Central memory CD4-positive, alpha-beta T cell (primary cell): ENCODE results near the gene CYFIP2.

Experiments
- DNase-seq: peaks from one replicate; pipeline ENCODE4 v3.0.0; 2022

Gene CYFIP2

DNA sequence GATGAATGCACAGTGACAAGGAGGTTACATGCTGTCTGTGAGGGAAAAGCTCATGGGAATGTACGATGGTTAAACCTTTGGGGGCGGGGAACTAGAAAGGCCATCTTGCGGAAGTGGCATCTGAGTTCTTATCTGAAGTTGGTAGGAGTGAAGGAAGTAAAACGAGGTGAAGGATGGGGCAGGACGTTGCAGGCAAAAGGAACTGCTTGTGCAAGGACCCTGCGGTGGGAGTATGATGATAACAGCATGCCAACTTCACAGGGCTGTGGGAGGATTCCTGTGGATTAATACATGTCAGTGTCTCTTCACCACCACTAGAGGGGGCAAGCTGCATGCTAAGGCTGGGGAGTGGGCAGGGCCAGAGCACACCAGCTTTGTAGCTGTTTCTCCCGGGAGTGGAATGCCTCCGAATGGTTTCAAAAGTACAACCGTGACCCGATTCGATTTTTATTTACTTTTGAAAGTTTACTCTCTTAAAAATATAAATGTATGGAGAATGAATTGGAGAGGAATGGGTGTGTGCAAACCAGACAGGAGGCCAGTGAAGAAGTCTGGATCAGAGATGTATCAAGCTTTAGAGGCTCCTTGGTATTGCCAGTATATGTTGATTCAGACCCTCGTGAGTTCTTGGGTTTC, 62.5 kb downstream of the CYFIP2 start:
- peak; percentile 60 for DNase-seq

GRCh38 chr5:157331807-157332206, 65.9 kb downstream of the CYFIP2 start:
- no peak for DNase-seq

DNA sequence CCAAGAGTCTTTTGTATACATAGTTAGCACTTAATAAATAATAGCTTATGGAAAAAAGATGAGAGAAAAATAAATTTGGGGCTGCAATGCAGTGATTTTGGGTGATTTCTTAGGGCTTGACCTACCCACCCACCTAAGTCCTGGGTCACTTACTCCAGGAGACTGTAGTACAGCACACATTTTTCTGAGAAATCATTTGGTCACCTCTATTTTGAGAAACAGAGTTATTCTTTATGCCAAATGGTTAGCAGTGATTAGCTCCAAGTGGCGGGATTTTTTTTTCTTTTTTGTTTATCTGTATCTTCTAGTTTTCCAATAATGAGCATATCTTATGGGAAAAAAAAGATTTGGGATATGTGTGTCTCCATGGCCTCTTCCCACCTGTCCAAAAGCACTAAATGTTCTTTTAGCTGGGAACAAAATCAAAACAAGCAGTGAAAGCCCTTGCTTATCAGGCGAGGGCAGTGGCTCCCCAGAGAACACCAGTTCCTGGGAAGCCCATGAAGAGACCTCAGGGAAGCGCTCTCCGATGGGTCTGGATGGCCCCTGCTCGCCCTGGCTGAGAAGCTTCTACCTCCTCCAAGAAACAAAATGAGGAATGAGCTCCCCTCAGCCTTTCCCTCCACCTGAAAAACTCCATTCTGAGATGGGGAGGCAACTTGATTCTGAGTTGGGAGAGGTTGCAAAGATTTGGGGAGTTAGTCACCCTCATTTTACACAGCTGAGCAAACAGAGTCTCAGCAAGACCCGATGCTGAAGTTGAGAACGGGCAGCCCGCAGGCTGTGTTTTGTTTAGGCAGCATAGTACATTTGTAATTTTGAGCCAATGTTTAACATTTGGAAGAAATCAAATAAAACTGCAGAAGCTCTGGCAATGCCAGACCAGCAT, 69.9 kb downstream of the CYFIP2 start:
- DNase-seq: no peak

DNA sequence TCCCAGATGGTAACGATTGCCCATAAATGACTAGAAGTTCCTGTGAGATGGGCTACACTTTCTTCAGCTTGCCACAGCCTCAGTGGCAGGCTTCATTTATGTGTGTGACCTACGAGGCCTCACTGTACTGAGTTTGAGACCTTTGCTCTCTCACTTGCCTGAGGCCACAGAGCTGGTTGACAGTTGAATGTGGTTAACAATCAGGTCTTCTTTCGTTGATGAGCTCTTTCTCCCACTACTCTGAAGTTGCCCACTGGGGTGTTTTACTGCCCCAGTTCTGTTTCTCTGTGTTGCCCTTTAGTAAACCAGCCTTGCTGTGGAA, 70.5 kb downstream of the CYFIP2 start:
- DNase-seq: no peak

GRCh38 chr5:157339409-157339808, 73.5 kb downstream of the CYFIP2 start:
- no peak for DNase-seq

DNA sequence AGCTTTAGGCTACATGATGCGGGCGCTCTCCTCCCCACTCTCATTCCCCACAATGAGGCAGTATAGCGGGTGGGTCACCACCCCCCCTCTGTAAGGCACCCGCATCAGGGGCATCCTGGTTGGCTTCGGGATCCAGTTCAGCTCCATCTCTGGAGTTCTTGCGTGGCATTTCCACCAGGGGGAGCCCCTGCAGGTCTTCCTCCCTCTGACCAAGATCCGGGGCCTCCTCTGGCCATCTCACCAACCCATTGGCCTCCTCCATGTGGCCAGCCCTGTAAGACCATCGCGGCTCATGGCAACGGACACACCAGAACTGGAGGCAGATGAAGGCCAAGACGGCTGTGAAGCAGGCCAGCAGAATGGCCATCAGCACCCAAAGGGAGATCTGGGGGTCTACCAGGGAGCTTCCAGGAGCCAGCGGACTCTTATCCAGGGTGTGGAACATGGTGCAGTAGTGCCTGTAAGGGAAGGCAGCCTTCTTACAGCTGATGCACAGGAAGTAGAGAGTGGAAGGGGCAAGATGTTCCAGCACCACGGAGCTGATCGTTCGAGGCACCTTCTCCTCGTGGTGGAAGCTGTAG, 77.0 kb downstream of the CYFIP2 start:
- DNase-seq: no peak

- DNase-seq: peak; percentile 5
These were observed 78.2 kb downstream of the CYFIP2 start for GRCh38 chr5:157343842-157344790.

DNA sequence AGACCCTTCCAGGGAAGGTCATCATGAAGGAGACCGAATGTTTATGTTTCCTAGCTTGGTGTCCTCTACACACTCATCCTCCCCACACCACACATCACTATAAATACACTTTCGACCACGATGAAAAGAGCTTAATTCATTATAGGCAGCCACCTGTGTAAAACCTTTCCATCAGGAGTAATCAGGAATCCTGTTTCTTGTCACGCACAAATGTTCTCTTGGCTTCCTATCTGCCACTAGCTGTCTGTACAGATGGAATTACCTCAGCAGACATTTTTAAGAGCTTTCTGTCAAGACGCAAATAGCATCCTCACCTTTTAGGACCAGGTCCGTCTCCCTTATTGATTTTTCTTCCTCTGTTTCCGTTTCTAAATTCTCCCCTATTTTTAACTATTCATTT, 79.1 kb downstream of the CYFIP2 start:
- no peak for DNase-seq

DNA sequence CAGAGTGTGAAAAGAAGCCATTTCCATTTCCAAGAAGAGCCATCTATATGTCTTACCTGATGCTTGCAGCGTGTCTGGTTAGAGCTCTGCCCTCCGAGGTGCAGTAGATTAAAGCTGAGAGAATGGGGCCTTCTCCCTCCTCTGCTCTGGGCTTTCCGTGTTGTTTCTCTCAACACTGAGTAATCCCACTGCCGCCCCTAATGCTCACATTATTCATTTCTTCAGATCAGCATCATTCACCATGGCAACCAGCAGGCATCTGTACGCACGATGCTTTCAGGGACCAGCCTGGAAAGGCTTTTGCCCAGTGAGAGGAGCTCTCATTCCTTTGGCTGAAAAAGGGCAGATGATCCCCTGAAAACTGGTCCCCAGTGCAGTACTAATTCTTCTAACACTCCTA, 79.6 kb downstream of the CYFIP2 start:
- no peak for DNase-seq

DNA sequence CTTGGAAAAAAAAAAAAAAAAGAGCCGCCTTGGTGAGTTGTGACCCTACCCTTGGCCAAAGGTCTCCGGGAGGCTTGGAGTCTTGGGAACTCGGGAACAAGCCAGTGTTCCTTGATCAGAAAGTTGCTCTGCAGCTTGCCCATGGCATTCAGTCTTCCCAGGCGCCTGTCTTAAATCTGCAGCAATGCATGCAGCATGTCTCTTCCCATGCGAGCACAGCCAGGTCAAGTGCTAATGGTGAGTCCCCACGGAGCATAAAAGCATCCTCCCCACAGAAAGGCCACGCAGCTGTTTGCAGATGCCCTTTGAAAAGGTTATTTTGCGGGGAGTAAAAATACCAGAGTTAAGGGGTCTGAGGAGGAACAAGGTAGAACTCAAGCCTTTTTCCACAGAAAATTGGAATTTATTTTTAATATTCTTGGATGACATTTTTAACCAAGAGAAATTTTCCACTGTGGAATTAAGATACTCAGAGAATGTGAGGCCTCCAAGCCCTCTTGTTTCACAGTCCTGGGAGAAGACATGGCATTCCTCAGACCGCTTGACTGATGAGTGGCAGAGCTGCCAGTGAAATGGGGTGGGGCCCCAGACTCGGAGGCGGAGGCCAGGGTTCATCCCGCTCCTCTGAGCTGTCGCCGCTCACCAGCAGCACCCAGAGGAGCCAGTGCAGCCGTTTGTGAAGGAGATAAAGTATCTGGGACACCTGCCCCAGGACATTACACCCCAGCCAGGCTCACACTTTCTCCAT, 81.6 kb downstream of the CYFIP2 start:
- DNase-seq: no peak

DNA sequence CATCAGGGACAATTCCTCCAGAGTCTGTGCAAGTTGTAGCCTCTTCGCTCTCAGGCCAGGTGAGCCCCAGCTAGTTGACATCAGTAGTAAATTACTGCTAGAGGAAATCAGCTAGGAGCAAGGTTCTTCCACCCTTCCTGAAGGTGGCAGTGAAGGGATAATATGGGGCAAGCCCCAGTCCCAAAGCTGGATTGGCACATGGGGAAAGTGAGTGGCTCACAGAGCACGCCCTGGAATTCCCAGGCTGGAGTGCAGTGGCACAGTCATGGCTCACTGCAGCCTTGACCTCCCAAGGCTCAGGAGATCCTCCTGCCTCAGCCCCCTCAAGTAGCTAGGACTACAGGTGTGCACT, 82.1 kb downstream of the CYFIP2 start:
- no peak for DNase-seq

GRCh38 chr5:157350939-157351801, 85.2 kb downstream of the CYFIP2 start:
- DNase-seq: no peak

DNA sequence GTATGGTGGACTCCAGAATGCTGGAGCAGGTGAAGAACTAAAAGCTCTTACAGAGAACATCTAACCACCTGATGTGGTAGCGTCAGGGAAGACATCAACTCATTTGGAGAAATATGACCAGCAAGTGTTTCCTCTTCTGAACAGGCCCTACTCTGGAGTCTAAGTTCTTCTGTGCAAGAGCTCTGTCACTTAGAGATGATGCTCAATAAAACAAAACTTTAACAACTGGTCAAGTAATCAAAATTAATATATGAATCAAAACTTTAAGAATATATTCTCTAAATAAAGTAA, 85.8 kb downstream of the CYFIP2 start:
- no peak for DNase-seq

DNA sequence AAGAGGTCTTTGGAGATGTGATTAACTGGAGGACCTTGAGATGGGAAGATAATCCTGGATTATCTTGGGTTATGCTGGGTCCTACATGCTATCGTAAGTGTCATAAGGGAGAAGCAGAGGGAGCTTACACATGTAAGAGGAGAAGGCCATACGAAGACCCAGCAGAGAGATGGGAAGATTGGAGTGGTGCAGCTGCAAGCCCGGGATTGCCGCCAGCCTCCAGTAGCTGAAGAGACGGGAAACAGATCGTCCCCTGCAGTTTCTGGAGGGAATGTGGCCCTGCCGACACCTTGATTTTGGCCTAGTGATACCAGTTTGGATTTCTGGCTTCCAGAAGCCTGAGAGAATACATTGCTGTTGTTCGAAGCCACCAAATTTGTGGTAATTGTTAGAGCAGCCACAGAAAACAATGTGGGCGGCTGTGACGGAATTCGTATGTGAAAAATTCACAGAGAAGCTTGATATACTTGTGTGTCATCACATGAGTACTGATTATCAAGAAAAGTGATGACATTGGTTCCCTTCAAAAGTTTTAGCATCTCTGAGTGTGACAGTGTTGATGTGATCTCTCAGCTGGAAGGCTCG, 86.9 kb downstream of the CYFIP2 start:
- DNase-seq: no peak

DNA sequence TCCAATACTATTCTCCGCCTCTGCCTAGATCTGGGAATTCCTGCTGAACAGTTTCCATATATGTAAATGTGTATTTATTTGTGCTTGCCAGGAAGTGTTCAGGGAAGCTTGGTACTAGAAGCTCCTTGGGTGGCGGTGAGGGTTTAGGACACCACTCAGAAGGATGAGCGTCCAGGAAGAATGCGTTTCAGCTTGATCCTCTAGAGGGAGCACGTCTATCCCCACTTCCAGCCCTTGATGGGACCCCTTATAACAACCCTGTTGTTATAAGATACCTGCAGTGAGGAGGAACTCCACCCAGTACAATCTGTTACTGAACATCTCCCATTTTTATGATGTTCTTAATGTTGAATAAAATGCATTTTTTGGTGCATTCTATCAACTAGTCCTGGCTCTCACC, 88.9 kb downstream of the CYFIP2 start:
- no peak for DNase-seq

- DNase-seq: no peak
These were observed 90.7 kb downstream of the CYFIP2 start for GRCh38 chr5:157356576-157356975.

- DNase-seq: no peak
These were observed 91.9 kb downstream of the CYFIP2 start for GRCh38 chr5:157357823-157358222.

DNA sequence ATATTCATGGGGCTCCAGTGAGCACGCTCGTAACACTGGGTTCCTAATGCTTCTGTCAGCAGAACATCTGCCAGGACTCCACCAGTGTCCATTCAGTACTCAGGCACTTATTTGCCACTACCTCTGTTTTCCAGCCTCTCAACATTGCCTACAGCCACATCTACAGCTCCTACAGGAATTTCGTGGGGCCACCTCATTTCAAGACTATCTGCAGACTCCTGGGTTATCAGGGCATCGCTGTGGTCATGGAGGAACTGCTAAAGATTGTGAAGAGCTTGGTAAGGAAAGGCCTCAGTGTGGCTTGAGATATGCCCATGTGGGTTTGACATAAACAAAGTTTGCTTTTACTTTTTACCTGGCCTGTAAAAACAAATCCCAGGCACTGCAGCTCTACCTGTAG, 92.9 kb downstream of the CYFIP2 start:
- no peak for DNase-seq

DNA sequence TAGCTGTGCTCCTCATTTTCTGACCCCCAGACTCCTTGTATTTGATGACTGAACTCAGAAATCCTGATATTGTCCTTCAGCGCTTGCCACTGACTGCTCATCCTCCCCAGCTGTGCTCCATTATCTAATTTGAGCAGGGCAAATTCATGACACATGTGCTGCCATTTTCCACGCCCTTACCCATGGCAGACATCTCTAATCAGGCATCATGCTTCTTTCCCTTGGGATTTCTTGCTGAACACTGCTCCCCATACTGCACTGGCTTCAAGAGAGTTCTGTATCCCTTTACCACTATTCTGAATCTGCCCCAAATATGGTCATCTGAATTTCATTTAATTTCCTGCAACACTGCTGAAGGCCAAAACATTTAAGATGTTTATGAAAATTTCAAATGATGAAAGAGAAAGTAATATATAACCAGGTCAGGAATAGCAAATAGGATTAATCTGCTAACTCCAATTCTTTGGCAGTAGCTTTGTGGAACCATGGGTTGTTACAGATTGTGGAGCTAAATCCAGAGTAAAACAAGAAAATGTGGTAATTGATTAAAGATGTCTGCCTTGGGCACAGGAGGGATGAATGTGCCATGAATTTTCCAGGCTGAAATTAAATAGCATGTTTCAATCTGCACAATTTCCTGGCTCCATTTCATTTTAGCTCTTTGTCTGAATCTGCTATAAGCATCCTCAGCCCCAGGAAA, 93.6 kb downstream of the CYFIP2 start:
- no peak for DNase-seq

GRCh38 chr5:157362012-157362411, 96.1 kb downstream of the CYFIP2 start:
- no peak for DNase-seq

DNA sequence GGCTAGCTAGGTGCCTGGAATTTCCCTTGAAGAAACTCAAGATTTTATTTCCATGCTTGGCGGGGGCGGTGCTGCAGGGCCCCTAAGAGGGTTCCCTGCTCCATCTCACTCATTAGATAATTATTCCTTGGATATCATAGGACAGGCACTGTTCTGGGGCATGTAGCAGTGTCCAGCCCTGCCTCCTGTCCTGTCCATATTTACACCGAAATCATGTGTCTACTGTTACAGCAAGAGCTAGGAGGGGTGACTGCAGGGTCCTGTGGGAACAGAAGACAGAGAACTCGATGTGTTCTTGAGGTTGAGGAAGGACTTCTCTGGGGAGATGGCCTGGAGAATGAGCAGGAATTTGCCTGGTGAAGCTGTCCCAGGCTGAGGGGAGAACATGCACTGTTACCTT, 96.6 kb downstream of the CYFIP2 start:
- no peak for DNase-seq
